Measurements from ENCODE around the gene ASAP2. TPM values are rescaled to one million over a fixed set of nuclear protein-coding genes. Genes with fewer than 3 reads are reported as not detected.

ASAP2 gene
- total and polyA plus RNA-seq, 9 of the 15 experiments (the other 6 are each of a cell fraction or from before 2014, with no cell fraction given): 0.06 to 4.3 (median 3.1) TPM

DNA sequence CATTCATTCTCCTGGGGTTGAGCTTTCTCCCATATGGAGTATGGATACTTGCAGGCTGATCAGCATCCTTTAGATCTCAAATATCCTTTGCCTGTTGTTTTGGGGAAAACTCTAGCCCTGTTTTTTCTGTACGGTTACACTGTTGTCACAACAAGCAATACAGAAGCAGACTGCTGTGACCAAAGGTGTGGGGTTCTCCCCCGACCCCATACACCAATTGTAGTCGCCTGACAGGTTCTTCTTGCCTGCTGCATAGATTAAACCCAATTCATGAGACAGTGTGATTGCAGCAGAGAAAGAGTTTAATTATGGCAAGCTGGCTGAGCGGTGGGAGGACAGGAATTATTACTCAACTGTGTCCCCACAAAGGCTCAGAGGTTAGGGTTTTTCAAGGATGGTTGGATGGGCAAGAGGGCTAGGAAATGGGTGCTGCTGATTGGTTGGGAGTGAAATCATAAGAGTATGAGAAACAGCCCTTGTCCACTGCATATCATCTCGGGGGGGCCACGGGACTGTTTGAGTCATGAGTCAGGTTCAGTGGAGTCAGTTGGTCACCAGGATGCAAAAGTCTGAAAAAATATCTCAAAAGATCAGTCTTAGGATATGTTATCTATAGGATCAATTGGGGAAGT is 176.1 kb downstream of the ASAP2 start (continued):
- no peak for TF ChIP-seq RFX7 (CRISPR knock-in tag; IDR thresholded peaks at IDR 0.05)
- no peak for TF ChIP-seq STAG1 (CRISPR knock-in tag; IDR thresholded peaks at IDR 0.05; ENCODE audit: borderline replicate concordance)
- TF ChIP-seq, protein P1, sequence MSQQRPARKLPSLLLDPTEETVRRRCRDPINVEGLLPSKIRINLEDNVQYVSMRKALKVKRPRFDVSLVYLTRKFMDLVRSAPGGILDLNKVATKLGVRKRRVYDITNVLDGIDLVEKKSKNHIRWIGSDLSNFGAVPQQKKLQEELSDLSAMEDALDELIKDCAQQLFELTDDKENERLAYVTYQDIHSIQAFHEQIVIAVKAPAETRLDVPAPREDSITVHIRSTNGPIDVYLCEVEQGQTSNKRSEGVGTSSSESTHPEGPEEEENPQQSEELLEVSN (IDR thresholded peaks at IDR 0.05; ENCODE audit: borderline replicate concordance in 1 of 2, extremely low read depth in 1 of 2, insufficient read depth in 1 of 2, insufficient read length in 1 of 2, low read depth in 1 of 2, low read length in 1 of 2, poor library complexity in 1 of 2, severe bottlenecking in 1 of 2): no peak

DNA sequence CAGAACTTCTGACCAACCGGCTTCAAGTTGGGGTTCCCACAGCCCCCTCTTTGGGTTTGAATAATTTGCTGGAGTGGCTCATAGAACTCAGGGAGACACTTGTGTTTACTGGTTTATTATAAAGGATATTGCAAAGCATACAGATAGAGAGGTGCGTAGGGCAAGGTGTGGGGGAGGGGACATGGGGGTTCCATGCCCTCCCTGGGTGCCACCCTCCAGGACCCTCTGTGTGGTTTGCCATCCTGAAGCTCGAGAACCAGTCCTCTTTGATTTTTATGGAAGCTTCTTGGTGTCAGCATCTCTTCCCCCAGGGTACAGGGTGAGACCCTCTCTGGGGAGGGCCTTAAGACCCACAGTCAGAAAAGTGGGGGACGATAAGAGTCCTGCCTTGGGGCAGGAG is 177.9 kb downstream of the ASAP2 start:
- no peak overlapping the region for H3K4me3 ChIP-seq
- H3K79me2 ChIP-seq (ENCODE audit: control insufficient read depth, insufficient read depth, low read length): no peaks in the 10 kb centered on the region
- no peak overlapping the region for H3K4me2 ChIP-seq (ENCODE audit: insufficient read depth, low read length)
- intact Hi-C loops (cut with micrococcal nuclease): no loop called here
- no TSS peak for BruUV-seq (replicated peaks)
- H4K20me1 ChIP-seq (replicated peaks; ENCODE audit: control insufficient read depth, insufficient read depth, low read length): no peaks in the 10 kb centered on the region
- WGBS (ENCODE audit: insufficient coverage, low coverage, missing lambda C conversion rate): 52% methylated on average over 3 of the region's 4 CpGs
- H3K9ac ChIP-seq (ENCODE audit: insufficient read depth in 1 of 2, low read depth in 2 of 2, low read length in 2 of 2): no peak overlapping the region
- ATAC-seq (no peak), FAIRE-seq (no peak), DNase-seq (ENCODE audit: extremely low read depth in 1 of 4, low spot score in 3 of 4) (no peak)
- no peaks in the 10 kb centered on the region for H3K9me1 ChIP-seq (ENCODE audit: control insufficient read depth, insufficient read depth, low read length)
- H3K27me3 ChIP-seq (ENCODE audit: control insufficient read depth in 2 of 2, insufficient read depth in 2 of 2, low read length in 2 of 2): no peaks in the 10 kb centered on the region
- peaks cover 8 to 10% of the 10 kb centered on the region in 2 experiments; a peak in 4 of 5 replicates for H3K4me1 ChIP-seq (replicated peaks in 1 of 2; ENCODE audit: control insufficient read depth in 2 of 2, insufficient read depth in 2 of 2, low read length in 2 of 2)
- H3K36me3 ChIP-seq (ENCODE audit: control insufficient read depth, insufficient read depth, low read length): no peaks in the 10 kb centered on the region
- ChIA-PET CTCF (ENCODE audit: low intra/inter-chr PET ratio) (no interaction called here), POLR2A (no interaction called here)
- TF ChIP-seq L3MBTL2 (IDR thresholded peaks at IDR 0.05): no peak
- TF ChIP-seq, protein P2, sequence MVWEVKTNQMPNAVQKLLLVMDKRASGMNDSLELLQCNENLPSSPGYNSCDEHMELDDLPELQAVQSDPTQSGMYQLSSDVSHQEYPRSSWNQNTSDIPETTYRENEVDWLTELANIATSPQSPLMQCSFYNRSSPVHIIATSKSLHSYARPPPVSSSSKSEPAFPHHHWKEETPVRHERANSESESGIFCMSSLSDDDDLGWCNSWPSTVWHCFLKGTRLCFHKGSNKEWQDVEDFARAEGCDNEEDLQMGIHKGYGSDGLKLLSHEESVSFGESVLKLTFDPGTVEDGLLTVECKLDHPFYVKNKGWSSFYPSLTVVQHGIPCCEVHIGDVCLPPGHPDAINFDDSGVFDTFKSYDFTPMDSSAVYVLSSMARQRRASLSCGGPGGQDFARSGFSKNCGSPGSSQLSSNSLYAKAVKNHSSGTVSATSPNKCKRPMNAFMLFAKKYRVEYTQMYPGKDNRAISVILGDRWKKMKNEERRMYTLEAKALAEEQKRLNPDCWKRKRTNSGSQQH (CRISPR knock-in tag; IDR thresholded peaks at IDR 0.05): no peak
- no peak for TF ChIP-seq ZBED1 (IDR thresholded peaks at IDR 0.05)
- TF ChIP-seq, protein P3, sequence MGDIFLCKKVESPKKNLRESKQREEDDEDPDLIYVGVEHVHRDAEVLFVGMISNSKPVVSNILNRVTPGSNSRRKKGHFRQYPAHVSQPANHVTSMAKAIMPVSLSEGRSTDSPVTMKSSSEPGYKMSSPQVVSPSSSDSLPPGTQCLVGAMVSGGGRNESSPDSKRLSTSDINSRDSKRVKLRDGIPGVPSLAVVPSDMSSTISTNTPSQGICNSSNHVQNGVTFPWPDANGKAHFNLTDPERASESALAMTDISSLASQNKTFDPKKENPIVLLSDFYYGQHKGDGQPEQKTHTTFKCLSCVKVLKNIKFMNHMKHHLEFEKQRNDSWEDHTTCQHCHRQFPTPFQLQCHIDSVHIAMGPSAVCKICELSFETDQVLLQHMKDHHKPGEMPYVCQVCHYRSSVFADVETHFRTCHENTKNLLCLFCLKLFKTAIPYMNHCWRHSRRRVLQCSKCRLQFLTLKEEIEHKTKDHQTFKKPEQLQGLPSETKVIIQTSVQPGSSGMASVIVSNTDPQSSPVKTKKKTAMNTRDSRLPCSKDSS (IDR thresholded peaks at IDR 0.05; ENCODE audit: low read depth, partially characterized antibody): no peak
- TF ChIP-seq, protein P4, sequence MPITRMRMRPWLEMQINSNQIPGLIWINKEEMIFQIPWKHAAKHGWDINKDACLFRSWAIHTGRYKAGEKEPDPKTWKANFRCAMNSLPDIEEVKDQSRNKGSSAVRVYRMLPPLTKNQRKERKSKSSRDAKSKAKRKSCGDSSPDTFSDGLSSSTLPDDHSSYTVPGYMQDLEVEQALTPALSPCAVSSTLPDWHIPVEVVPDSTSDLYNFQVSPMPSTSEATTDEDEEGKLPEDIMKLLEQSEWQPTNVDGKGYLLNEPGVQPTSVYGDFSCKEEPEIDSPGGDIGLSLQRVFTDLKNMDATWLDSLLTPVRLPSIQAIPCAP (CRISPR knock-in tag; IDR thresholded peaks at IDR 0.05; ENCODE audit: borderline replicate concordance): no peak
- no peak for TF ChIP-seq MTF1 (CRISPR knock-in tag; IDR thresholded peaks at IDR 0.05; ENCODE audit: borderline replicate concordance)
- TF ChIP-seq TCF7 (IDR thresholded peaks at IDR 0.05; ENCODE audit: borderline replicate concordance): no peak
- H3K9me3 ChIP-seq (replicated peaks; ENCODE audit: control insufficient read depth, insufficient read depth, low read depth, low read length): no peaks in the 10 kb centered on the region
- no peak overlapping the region for H3K27ac ChIP-seq (ENCODE audit: extremely low read depth, low read depth, low read length)
- in situ Hi-C loops (cut with MboI): no loop called here
- H2AFZ ChIP-seq (ENCODE audit: low read depth, low read length): no peak overlapping the region
